Measurements from ENCODE around the gene ITPR3. TPM values are rescaled to one million over a fixed set of nuclear protein-coding genes. Genes with fewer than 3 reads are reported as not detected.

The ITPR3 gene
- total RNA-seq, 1 donor from 2014 or later: 6.9 TPM

- intact Hi-C loops (cut with DNase I): loop anchor here (10.0 kb wide), 1 partner anchor 277 kb away; the partner anchor contains the start of genes CUTA and PHF1
- no peak for DNase-seq (ENCODE audit: low spot score)
These were observed 71.1 kb downstream of the ITPR3 start for GRCh38 chr6:33692078-33692759.

GRCh38 chr6:33692760-33693158, 71.6 kb downstream of the ITPR3 start:
- intact Hi-C loops (cut with DNase I): loop anchor here (10.0 kb wide), 1 partner anchor 278 kb away; the partner anchor contains the start of genes CUTA and PHF1
- no peak for DNase-seq (ENCODE audit: low spot score)

- DNase-seq (ENCODE audit: low spot score): no peak
- intact Hi-C loops (cut with DNase I): loop anchor here (10.0 kb wide), 1 partner anchor 279 kb away; the partner anchor contains the start of genes CUTA and PHF1
These were observed 72.3 kb downstream of the ITPR3 start for GRCh38 chr6:33693186-33694105.

- intact Hi-C loops (cut with DNase I): loop anchor here (10.0 kb wide), 1 partner anchor 280 kb away; the partner anchor contains the start of genes CUTA and PHF1
- DNase-seq (ENCODE audit: low spot score): no peak
These were observed 73.3 kb downstream of the ITPR3 start for GRCh38 chr6:33694401-33694931.

- intact Hi-C loops (cut with DNase I): loop anchor here (10.0 kb wide), 1 partner anchor 280 kb away; the partner anchor contains the start of genes CUTA and PHF1
- no peak for DNase-seq (ENCODE audit: low spot score)
These were observed 73.9 kb downstream of the ITPR3 start for GRCh38 chr6:33694977-33695376.

- DNase-seq (ENCODE audit: low spot score): no peak
- intact Hi-C loops (cut with DNase I): loop anchor here (10.0 kb wide), 1 partner anchor 281 kb away; the partner anchor contains the start of genes CUTA and PHF1
These were observed 74.3 kb downstream of the ITPR3 start for GRCh38 chr6:33695451-33695887.

DNA sequence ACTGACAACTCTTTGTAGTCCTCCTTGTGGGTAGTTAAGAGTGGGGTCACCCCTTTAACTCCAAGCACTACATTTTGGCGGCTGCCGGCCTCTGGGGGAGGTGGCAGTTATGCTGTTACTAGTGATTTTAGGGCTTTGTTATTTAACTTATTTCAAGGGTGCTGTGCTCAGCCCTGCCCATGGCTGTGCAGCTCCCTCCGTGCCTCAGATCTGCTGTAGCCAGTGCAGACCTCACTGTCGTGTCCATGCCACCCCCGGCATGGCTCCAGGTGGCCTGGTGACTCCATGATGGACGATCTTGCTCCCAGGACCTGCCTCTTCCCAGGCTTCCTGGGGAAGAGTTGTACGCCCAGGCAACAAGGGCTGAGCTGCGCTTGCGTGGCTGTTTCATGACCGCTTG, 75.0 kb downstream of the ITPR3 start:
- no peak for DNase-seq (ENCODE audit: low spot score)
- intact Hi-C loops (cut with DNase I): loop anchor here (10.0 kb wide), 1 partner anchor 281 kb away; the partner anchor contains the start of genes CUTA and PHF1

DNA sequence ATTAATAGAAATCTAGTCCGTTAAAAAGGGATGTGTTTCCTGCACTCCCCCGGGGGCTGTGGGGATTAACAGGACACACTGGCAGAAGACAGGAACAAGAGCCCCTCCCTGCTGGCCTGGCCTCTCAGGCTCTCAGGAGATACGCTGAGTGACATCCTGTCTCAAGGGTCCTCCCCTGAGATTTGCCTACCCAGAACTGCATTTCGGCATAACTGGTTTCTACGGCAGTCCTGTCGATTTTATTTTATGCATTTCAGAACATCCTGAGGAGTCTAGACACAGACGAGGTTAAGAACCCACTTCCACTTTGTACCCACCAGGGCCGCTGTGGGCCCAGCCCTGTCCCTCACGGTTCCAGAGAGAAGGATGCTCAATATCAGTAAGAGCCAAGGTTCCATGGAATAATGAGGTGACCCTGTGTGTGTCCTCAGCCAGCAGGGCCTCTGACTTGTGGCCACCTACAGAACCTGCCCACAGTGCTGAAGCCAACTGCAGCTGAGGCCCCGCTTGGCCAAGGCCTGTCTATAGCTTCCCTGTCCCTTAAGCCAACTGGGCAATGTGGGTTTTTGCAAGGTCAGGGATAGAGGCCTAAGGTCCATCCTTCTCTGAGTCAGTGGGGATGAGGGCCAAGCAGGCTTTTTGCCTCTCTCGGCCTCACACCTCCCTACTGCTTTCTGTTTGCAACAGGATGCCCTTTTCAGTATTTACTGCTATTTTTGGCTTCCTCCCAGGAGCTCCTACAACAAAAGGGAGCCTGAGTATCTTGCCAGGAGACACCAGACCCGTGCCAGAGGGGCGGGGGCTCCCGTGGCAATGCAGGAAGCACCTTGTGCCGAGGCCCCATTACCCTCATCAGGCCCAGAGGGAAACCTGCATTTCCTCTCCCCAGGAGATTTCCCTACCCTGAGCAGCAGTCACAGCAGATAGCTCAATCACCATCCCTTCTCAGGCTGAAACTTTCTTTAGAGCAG, 75.7 kb downstream of the ITPR3 start:
- DNase-seq (ENCODE audit: low spot score): no peak
- intact Hi-C loops (cut with DNase I): loop anchor here (10.0 kb wide), 1 partner anchor 282 kb away; the partner anchor contains the start of genes CUTA and PHF1

- DNase-seq (ENCODE audit: low spot score): no peak
- intact Hi-C loops (cut with DNase I): loop anchor here (10.0 kb wide), 1 partner anchor 283 kb away; the partner anchor contains the start of genes CUTA and PHF1
These were observed 76.7 kb downstream of the ITPR3 start for GRCh38 chr6:33697845-33698244.

DNA sequence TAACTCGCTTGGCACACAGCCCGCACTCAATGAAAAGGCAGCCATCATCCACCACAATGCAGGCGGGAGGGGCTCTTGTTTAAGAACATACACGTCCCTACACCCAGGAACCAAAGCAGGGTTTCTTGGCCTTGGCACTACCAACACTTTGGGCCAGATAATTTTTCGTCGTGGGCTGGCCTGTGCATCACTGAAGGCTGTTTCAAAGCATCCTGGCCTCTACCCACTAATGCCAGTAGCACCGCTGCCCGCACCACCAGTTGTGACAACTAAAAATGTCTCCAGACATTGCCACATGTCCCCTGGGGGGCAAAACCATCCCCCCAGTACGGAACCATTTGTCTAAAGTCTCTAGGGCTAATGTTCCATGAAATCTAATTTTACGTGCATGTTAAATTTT, 77.4 kb downstream of the ITPR3 start:
- no peak for DNase-seq (ENCODE audit: low spot score)
- intact Hi-C loops (cut with DNase I): loop anchor here (10.0 kb wide), 1 partner anchor 284 kb away; the partner anchor contains the start of genes CUTA and PHF1

DNA sequence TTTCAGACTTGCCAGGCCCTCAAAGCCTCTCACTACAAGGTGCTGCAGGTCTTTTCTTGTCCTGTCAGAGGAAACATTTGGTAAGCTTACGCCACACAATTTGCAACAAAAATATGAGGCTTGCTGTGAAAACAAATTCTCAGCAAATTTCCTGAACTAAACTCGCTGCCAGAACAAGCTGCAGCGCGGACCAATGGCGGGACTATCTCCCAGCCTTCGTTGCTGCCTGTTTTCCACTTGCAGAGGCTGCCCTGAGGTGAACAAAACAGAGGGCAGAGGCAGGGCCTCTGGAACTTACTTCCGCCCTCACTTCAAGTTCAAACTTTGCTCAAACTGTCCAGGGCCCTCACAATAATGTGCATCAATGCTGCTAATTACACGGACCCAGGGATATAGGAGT, 78.0 kb downstream of the ITPR3 start:
- no peak for DNase-seq (ENCODE audit: low spot score)
- intact Hi-C loops (cut with DNase I): loop anchor here (10.0 kb wide), 1 partner anchor 284 kb away; the partner anchor contains the start of genes CUTA and PHF1

- intact Hi-C loops (cut with DNase I): loop anchor here (2.0 to 10.0 kb wide), 2 partner anchors 111 to 285 kb away; partner anchors contain the start of genes CUTA and PHF1
- no peak for DNase-seq (ENCODE audit: low spot score)
These were observed 78.6 kb downstream of the ITPR3 start for GRCh38 chr6:33699739-33700138.

DNA sequence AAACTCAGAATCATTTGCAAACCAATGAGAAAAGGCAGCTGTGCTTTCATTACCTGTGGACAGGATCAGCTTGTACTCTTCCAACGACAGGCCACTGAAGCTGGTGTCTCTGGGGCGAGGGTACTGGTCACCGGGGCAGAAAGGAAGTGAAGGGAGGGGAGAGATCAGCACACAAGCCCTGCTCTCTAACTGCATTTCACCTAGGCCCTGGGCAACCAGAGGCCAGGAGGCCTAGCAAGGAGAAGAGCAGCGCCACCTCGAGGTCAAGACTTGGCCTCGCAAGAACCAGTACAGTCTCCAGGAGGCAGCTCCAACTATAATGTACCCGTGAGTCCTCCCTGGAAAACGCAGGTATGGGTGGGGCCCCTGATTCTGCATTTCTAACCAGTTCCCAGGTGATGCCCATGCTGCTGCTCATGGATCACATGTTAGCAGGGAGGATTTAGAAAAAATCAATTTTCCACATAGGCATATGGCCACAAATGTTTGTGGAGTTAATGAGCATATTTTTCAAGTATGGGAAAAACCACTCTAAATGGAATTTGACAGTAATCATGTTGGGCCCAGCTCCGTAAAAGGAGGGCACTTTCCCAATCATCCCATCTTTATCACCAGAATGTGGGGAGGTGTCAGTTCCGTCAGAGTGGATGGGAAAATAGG, 79.4 kb downstream of the ITPR3 start:
- intact Hi-C loops (cut with DNase I): loop anchor here (2.0 kb wide), 1 partner anchor 112 kb away; no protein-coding TSS in a partner anchor
- DNase-seq (ENCODE audit: low spot score): no peak

- intact Hi-C loops (cut with DNase I): no loop called here
- DNase-seq (ENCODE audit: low spot score): no peak
These were observed 81.3 kb downstream of the ITPR3 start for GRCh38 chr6:33702345-33702977.

DNA sequence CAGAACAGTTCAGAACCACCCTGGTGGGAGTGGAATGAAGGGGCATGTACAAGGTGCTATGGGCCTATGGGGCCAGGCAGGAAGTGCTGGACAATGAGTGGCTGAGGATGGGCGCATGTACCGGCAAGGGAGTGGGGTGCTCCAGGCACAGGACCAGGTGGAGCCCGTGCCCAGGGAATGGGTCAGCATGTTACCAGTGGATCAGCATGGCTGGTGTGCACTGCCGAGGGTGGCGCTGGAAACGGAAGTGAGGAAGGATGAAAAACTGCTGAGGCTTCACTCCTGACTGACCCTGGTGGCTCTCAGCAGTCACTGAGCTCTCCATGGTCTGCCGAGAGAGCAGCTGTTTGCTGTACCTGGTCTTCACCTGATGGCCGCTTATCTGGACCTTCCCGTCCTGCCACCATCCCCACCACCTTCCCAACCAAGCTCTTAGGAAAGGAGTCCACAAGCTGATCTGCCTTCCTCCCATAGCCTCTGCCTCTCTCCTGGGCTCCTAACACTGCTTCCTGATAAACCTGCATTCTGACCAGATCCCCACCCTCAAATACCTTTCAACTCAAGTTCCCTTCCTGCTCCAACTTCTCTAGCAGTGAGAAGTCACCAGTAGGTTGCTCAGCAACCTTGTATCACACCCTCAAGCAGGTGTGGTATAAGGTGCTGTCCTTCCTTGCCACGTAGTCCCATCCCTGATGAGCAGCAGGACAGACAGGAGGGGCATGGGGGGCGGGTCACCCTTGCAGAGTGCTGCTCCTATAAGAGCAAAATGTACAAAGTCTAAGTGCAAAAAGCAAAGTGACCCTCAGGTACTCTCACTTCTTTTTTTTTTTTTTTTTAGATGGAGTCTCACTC, 83.3 kb downstream of the ITPR3 start:
- intact Hi-C loops (cut with DNase I): no loop called here
- no peak for DNase-seq (ENCODE audit: low spot score)

DNA sequence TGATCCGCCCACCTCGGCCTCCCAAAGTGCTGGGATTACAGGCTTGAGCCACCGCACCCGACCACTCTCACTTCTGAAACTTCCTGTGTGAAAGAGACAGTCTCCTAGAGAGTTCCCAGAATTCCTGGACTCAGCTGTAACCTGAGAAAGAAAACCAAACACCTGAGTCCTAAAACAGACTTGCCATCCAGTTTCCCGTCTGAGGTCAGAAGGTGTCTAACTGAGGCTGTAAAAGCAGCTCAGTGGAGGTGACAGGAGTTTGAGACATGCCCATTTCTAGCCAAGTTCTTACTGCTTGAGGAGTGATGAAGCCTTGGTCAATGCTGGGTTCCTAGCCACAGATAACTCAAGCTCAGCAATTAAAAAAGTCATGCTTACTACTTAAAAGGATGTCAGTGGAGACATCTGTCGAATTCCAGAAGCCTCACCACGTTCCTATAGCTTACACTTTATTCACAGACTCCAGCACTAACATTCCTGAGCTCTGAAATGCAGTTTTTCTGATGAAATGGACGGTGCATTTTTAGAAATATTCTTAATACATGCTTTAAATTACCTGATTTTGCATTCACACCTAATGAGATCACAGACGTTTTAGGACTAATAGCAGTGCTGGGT, 84.3 kb downstream of the ITPR3 start:
- no peak for DNase-seq (ENCODE audit: low spot score)
- intact Hi-C loops (cut with DNase I): no loop called here

Measured in cardiac septum (tissue), 1 donor.